Erythroblast (primary cell): ENCODE results near the gene CNTN4.

Experiments used
- DNase-seq, 2 experiments: peaks; one replicate each; lab custom pipeline; 2025; lab: John Stamatoyannopoulos, UW
- GATA1 ChIP-seq: IDR thresholded peaks from 2 replicates; pipeline ENCODE4 v1.6.1; 2011; ENCODE audit warnings: low read depth, mild to moderate bottlenecking, control low read depth, low read length, moderate library complexity
- POLR2A ChIP-seq: IDR thresholded peaks from 2 replicates; pipeline ENCODE4 v1.6.1; 2011; ENCODE audit warnings: mild to moderate bottlenecking, low read length

CNTN4 gene

DNA sequence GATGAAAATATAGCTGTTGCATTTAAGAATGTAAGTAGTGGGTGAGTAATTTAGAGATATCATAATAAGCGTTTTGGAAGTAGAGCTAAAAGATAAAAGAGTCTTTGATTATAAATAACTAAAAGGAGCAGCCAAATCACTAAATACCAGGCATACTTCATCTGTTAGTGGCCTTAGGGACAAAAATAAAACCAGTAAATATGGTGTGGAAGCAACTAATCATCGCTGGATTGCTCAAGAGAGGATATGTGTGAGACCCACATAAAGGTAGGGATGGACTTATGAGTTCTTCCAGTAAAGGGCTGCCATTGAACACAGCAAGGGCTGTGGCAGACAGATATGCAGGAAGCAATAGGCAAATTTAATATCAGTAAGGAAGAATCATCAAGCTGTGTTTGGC, 356.2 kb downstream of the CNTN4 start:
- DNase-seq: no peak
- no peak for TF ChIP-seq GATA1
- TF ChIP-seq POLR2A: no peak

- TF ChIP-seq POLR2A (no peak), GATA1 (no peak)
- DNase-seq: no peak
These were observed 358.1 kb downstream of the CNTN4 start for GRCh38 chr3:2456788-2457187.

GRCh38 chr3:2458816-2459215, 360.1 kb downstream of the CNTN4 start:
- TF ChIP-seq POLR2A (no peak), GATA1 (no peak)
- no peak for DNase-seq

DNA sequence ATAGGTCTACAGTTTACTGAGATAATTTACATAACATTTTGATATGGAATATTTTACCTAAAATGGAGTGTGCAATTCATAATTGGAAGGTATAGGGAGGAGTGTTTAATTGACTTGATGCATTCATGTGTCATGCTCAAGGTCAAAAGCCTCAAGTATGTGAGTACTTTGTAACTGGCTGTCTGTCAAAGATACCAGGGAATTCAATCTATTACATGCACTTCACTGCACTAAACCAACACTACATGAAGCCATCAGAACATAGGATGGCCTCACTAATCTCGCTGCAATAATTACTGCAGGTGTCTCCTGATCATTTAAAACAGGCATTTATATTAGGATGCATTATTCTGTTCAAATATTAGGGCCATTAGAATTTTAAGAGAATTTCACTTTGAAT, 367.2 kb downstream of the CNTN4 start:
- TF ChIP-seq POLR2A (no peak), GATA1 (no peak)
- no peak for DNase-seq

- TF ChIP-seq POLR2A (no peak), GATA1 (no peak)
- DNase-seq: no peak
These were observed 370.1 kb downstream of the CNTN4 start for GRCh38 chr3:2468816-2469215.

GRCh38 chr3:2476996-2477395, 378.3 kb downstream of the CNTN4 start:
- DNase-seq: no peak
- TF ChIP-seq POLR2A: no peak
- TF ChIP-seq GATA1: no peak

- no peak for TF ChIP-seq POLR2A
- no peak for TF ChIP-seq GATA1
- DNase-seq: no peak
These were observed 379.0 kb downstream of the CNTN4 start for GRCh38 chr3:2477620-2478019.

- no peak for DNase-seq
- TF ChIP-seq GATA1: no peak
- TF ChIP-seq POLR2A: no peak
These were observed 385.7 kb downstream of the CNTN4 start for GRCh38 chr3:2484162-2485026.

DNA sequence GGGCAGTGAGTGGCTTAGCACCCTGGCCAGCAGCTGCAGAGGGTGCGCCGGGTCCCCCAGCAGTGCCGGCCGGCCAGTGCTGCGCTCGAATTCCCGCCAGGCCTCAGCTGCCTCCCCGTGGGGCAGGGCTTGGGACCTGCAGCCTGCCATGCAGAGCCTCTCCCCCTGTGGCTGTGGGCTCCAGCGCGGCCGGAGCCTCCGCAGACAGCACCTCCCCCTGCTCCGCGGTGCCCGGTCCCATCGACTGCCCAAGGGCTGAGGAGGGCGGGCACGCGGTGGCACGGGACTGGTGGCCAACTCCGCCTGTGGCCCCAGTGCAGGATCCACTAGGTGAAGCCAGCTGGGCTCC, 386.3 kb downstream of the CNTN4 start:
- no peak for TF ChIP-seq POLR2A
- no peak for TF ChIP-seq GATA1
- no peak for DNase-seq

- DNase-seq: no peak
- TF ChIP-seq POLR2A (no peak), GATA1 (no peak)
These were observed 397.1 kb downstream of the CNTN4 start for GRCh38 chr3:2495746-2496145.

DNA sequence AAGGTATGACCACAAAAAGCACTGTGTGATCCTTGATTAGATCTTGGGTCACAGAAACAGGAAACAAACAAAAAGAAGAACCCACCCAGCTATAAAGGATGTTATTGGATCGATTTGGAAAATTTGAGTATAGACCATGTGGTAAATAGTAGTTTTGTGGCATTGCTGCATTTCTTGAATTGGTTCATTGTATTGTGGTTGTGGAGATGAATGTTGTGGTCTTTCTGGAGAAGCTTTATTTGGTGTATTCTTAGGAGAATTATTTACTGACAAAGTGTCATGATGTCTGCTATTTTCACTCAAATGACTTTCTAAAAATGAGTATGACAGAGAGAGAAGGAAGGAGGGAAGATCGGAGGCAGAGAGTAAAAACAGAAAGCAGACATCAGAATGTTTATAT, 406.2 kb downstream of the CNTN4 start:
- DNase-seq: no peak
- TF ChIP-seq POLR2A (no peak), GATA1 (no peak)

DNA sequence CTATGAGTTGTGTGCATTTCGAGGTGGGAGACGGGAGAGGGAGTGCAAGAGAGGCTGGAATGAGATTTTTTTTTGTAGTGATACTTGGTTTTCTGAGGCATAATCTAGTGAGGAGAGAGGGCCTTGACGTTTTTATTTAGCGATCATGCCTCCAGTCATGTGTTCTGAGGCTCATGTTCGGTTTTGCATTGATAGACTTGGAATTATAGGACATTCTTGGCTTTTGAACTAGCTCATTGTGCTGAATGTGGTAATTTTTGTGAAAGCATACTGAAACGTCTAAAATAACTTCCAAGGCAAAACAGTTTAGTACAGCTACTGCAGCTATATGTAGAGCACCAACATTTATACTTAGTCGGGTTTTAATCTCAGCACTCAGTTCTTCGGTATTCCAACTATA, 408.1 kb downstream of the CNTN4 start:
- no peak for DNase-seq
- no peak for TF ChIP-seq GATA1
- no peak for TF ChIP-seq POLR2A

GRCh38 chr3:2510591-2511145, 412.0 kb downstream of the CNTN4 start:
- no peak for TF ChIP-seq POLR2A
- no peak for TF ChIP-seq GATA1
- DNase-seq: no peak

DNA sequence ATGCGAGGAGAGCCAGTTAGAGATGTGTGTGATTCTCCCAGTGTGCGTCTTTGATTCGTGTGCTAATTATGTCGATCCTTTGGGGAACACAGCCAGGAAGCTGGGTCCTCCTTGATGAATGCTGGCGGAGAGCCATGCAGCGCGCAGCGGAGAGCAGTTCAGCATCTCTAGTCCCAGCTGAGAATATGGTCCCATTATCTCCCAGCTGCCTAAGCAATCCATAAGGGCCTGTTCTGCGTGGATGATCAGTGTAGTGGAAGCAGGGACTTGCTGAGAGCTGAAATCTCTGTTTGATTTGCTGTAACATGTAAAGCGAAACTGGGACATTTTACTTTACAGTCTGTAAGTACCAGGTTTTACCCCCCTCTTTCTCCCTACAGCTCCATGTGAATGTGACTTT, 412.7 kb downstream of the CNTN4 start:
- DNase-seq: no peak
- no peak for TF ChIP-seq POLR2A
- no peak for TF ChIP-seq GATA1

DNA sequence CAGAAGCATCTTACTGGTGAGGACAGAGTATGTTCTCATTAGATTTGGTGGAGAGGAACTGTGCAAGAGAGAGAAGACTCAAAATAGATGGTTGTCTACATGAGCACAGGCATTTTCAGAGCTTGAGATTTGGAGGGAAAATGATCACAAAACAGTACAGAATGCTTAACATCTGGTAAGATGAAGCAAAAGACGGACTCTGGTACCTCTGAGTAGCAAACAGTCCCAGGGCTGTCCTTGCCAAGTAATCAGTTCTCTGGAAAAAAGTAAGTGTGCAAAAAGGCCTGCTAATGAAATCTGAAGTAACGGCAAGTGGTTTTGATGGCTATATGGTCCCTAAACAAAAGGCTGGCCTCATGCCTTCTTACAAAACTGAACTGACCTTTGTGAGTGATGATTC, 414.2 kb downstream of the CNTN4 start:
- TF ChIP-seq GATA1 (no peak), POLR2A (no peak)
- DNase-seq: no peak
